ENCODE measurements around the gene KCNQ2. TPM values are rescaled to one million over a fixed set of nuclear protein-coding genes. Genes with fewer than 3 reads are reported as not detected.

The KCNQ2 gene
- total RNA-seq, 2 experiments from 2014 or later = not detected

GRCh38 chr20:63369724-63370617 is 102.5 kb downstream of the KCNQ2 start:
- ChIA-PET POLR2A (no interaction called here), CTCF (interaction anchor here (0.9 kb wide), 1 partner anchor 12 kb away, joined by 5 read pairs; no protein-coding TSS in a partner anchor)
- DNase-seq (no peak), ATAC-seq (no peak)
- Mint-ChIP-seq H3K9me3 (ENCODE audit: low read depth) (no peaks in the 10 kb centered on the region), H3K4me1 (no peaks in the 10 kb centered on the region), H3K27me3 (peaks cover 3% of the 10 kb centered on the region), H3K36me3 (ENCODE audit: low read depth) (no peaks in the 10 kb centered on the region), H3K4me3 (no peak overlapping the region), H3K27ac (no peak overlapping the region)
- intact Hi-C loops (cut with DNase I, micrococcal nuclease) = no loop called here

- no peaks in the 10 kb centered on the region for H3K4me1 Mint-ChIP-seq
- ChIA-PET CTCF (no interaction called here), POLR2A (no interaction called here)
- H3K36me3 Mint-ChIP-seq (ENCODE audit: low read depth) = no peaks in the 10 kb centered on the region
- H3K9me3 Mint-ChIP-seq (ENCODE audit: low read depth) = no peaks in the 10 kb centered on the region
- ATAC-seq = no peak
- H3K27ac Mint-ChIP-seq = no peak overlapping the region
- no peak for DNase-seq
- H3K27me3 Mint-ChIP-seq = peaks cover 3% of the 10 kb centered on the region
- H3K4me3 Mint-ChIP-seq = no peak overlapping the region
- intact Hi-C loops (cut with DNase I, micrococcal nuclease) = no loop called here
Measured at GRCh38 chr20:63369024-63369530, 103.4 kb downstream of the KCNQ2 start.

GRCh38 chr20:63368151-63368550 is 104.3 kb downstream of the KCNQ2 start:
- Mint-ChIP-seq H3K9me3 (ENCODE audit: low read depth) (no peaks in the 10 kb centered on the region), H3K4me1 (no peaks in the 10 kb centered on the region), H3K4me3 (no peak overlapping the region), H3K27ac (no peak overlapping the region), H3K36me3 (ENCODE audit: low read depth) (no peaks in the 10 kb centered on the region), H3K27me3 (peaks cover 3% of the 10 kb centered on the region)
- ATAC-seq = no peak
- POLR2A ChIA-PET = no interaction called here
- intact Hi-C loops (cut with DNase I, micrococcal nuclease) = no loop called here
- no peak for DNase-seq
- CTCF ChIA-PET = no interaction called here

GRCh38 chr20:63367446-63368055 is 104.9 kb downstream of the KCNQ2 start:
- H3K4me1 Mint-ChIP-seq = no peaks in the 10 kb centered on the region
- no peak for ATAC-seq
- H3K9me3 Mint-ChIP-seq (ENCODE audit: low read depth) = no peaks in the 10 kb centered on the region
- DNase-seq = no peak
- intact Hi-C loops (cut with DNase I, micrococcal nuclease) = no loop called here
- H3K27me3 Mint-ChIP-seq = peaks cover 7% of the 10 kb centered on the region
- no peak overlapping the region for H3K27ac Mint-ChIP-seq
- no peaks in the 10 kb centered on the region for H3K36me3 Mint-ChIP-seq (ENCODE audit: low read depth)
- POLR2A ChIA-PET = no interaction called here
- no peak overlapping the region for H3K4me3 Mint-ChIP-seq
- CTCF ChIA-PET = no interaction called here

GRCh38 chr20:63366390-63367365 is 105.8 kb downstream of the KCNQ2 start:
- no peaks in the 10 kb centered on the region for H3K36me3 Mint-ChIP-seq (ENCODE audit: low read depth)
- DNase-seq (no peak), ATAC-seq (no peak)
- no peaks in the 10 kb centered on the region for H3K4me1 Mint-ChIP-seq
- H3K9me3 Mint-ChIP-seq (ENCODE audit: low read depth) = no peaks in the 10 kb centered on the region
- ChIA-PET POLR2A (no interaction called here), CTCF (no interaction called here)
- intact Hi-C loops (cut with DNase I, micrococcal nuclease) = no loop called here
- H3K4me3 Mint-ChIP-seq = no peak overlapping the region
- H3K27ac Mint-ChIP-seq = no peak overlapping the region
- peaks cover 11% of the 10 kb centered on the region for H3K27me3 Mint-ChIP-seq

- Mint-ChIP-seq H3K36me3 (ENCODE audit: low read depth) (no peaks in the 10 kb centered on the region), H3K27me3 (peaks cover 11% of the 10 kb centered on the region), H3K27ac (no peak overlapping the region), H3K4me1 (no peaks in the 10 kb centered on the region), H3K4me3 (no peak overlapping the region), H3K9me3 (ENCODE audit: low read depth) (no peaks in the 10 kb centered on the region)
- DNase-seq (no peak), ATAC-seq (no peak)
- intact Hi-C loops (cut with DNase I, micrococcal nuclease) = no loop called here
- POLR2A ChIA-PET = no interaction called here
- CTCF ChIA-PET = no interaction called here
Measured at GRCh38 chr20:63365601-63366389, 106.7 kb downstream of the KCNQ2 start.

- Mint-ChIP-seq H3K4me1 (no peaks in the 10 kb centered on the region), H3K9me3 (ENCODE audit: low read depth) (no peaks in the 10 kb centered on the region), H3K36me3 (ENCODE audit: low read depth) (no peaks in the 10 kb centered on the region), H3K27ac (no peak overlapping the region), H3K4me3 (no peak overlapping the region), H3K27me3 (peaks cover 13% of the 10 kb centered on the region)
- intact Hi-C loops (cut with DNase I, micrococcal nuclease) = no loop called here
- ChIA-PET CTCF (no interaction called here), POLR2A (no interaction called here)
- ATAC-seq (no peak), DNase-seq (no peak)
Measured at GRCh38 chr20:63364801-63365585, 107.5 kb downstream of the KCNQ2 start.

GRCh38 chr20:63363981-63364561 is 108.4 kb downstream of the KCNQ2 start:
- ChIA-PET POLR2A (no interaction called here), CTCF (interaction anchor here (0.6 kb wide), 1 partner anchor 82 kb away, joined by 3 read pairs; no protein-coding TSS in a partner anchor)
- DNase-seq (no peak), ATAC-seq (no peak)
- peaks cover 20% of the 10 kb centered on the region for H3K27me3 Mint-ChIP-seq
- intact Hi-C loops (cut with DNase I, micrococcal nuclease) = no loop called here
- H3K27ac Mint-ChIP-seq = no peak overlapping the region
- no peaks in the 10 kb centered on the region for H3K9me3 Mint-ChIP-seq (ENCODE audit: low read depth)
- no peaks in the 10 kb centered on the region for H3K4me1 Mint-ChIP-seq
- no peak overlapping the region for H3K4me3 Mint-ChIP-seq
- no peaks in the 10 kb centered on the region for H3K36me3 Mint-ChIP-seq (ENCODE audit: low read depth)

- Mint-ChIP-seq H3K27me3 (peaks cover 20% of the 10 kb centered on the region), H3K36me3 (ENCODE audit: low read depth) (no peaks in the 10 kb centered on the region), H3K27ac (no peak overlapping the region), H3K4me3 (no peak overlapping the region), H3K9me3 (ENCODE audit: low read depth) (no peaks in the 10 kb centered on the region), H3K4me1 (no peaks in the 10 kb centered on the region)
- no peak for ATAC-seq
- ChIA-PET POLR2A (no interaction called here), CTCF (interaction anchor here (0.6 kb wide), 1 partner anchor 82 kb away, joined by 3 read pairs; no protein-coding TSS in a partner anchor)
- DNase-seq = no peak
- intact Hi-C loops (cut with DNase I, micrococcal nuclease) = no loop called here
Measured at GRCh38 chr20:63363013-63363957, 109.2 kb downstream of the KCNQ2 start.
